Jurkat, Clone E6-1 (cell line): ENCODE data around the gene CDX2. TPM values are rescaled to one million over a fixed set of nuclear protein-coding genes. Genes with fewer than 3 reads are reported as not detected.
A peak's percentile ranks its signal among the peaks of the same experiment; 100 is the strongest.
"Not testable (repeated sequence)": the region's sequence is repeated elsewhere in the genome, so short reads cannot be mapped to it uniquely, and the experiment has no call there.

Experiments used
- DNase-seq: peaks from one replicate; pipeline ENCODE4 v3.0.0-alpha.2; 2011; ENCODE audit warnings: low read depth, low spot score
- H3K4me3 ChIP-seq: 2 replicates; pipeline ENCODE4 v1.5.1; 2011; ENCODE audit warnings: mild to moderate bottlenecking, low read length, control low read depth, moderate library complexity
- polyA plus RNA-seq: library from polyadenylated mRNA; unstranded; fragments of >200 nt; gene quantifications from one replicate; pipeline ENCODE4 v1.2.1, GENCODE V29; 2012; ENCODE audit warnings: missing spikeins; ENCODE audit not compliant: insufficient read length, insufficient read depth

Gene CDX2
- not detected for polyA plus RNA-seq

- DNase-seq: no peak
Observed at GRCh38 chr13:27969082-27969865, at the start of gene CDX2. Gene CDX2 (minus strand): TSS chr13:27969315. CDS start chr13:27969006, 309 bp downstream.

GRCh38 chr13:28014301-28014700 lies 45.2 kb upstream of the CDX2 start:
- no peak overlapping the region for H3K4me3 ChIP-seq
- DNase-seq: no peak

More at GRCh38 chr13:27969082-27969865, at the start of gene CDX2:
- no peak within 1 kb of the TSS for H3K4me3 ChIP-seq

GRCh38 chr13:28013482-28013881 lies 44.4 kb upstream of the CDX2 start:
- no peak for DNase-seq
- H3K4me3 ChIP-seq: no peak overlapping the region

GRCh38 chr13:28012896-28013295 lies 43.8 kb upstream of the CDX2 start:
- DNase-seq: no peak
- no peak overlapping the region for H3K4me3 ChIP-seq

- no peak for DNase-seq
- H3K4me3 ChIP-seq: no peak overlapping the region
Observed at GRCh38 chr13:28012383-28012782, 43.3 kb upstream of the CDX2 start.

- H3K4me3 ChIP-seq: no peak overlapping the region
- DNase-seq: no peak
Observed at GRCh38 chr13:28010046-28010445, 40.9 kb upstream of the CDX2 start.

- DNase-seq: not testable (repeated sequence)
Observed at GRCh38 chr13:28005016-28005415, 35.9 kb upstream of the CDX2 start.

GRCh38 chr13:28002886-28003698 lies 34.0 kb upstream of the CDX2 start:
- no peak for DNase-seq

More at GRCh38 chr13:28005016-28005415, 35.9 kb upstream of the CDX2 start:
- H3K4me3 ChIP-seq: not testable (repeated sequence)

GRCh38 chr13:28001837-28002473 lies 32.8 kb upstream of the CDX2 start:
- DNase-seq: no peak

More at GRCh38 chr13:28002886-28003698, 34.0 kb upstream of the CDX2 start:
- H3K4me3 ChIP-seq: no peak overlapping the region

GRCh38 chr13:28001049-28001448 lies 31.9 kb upstream of the CDX2 start:
- no peak for DNase-seq
- H3K4me3 ChIP-seq: no peak overlapping the region

More at GRCh38 chr13:28001837-28002473, 32.8 kb upstream of the CDX2 start:
- H3K4me3 ChIP-seq: no peak overlapping the region

- no peak overlapping the region for H3K4me3 ChIP-seq
- no peak for DNase-seq
Observed at GRCh38 chr13:28000567-28000966, 31.5 kb upstream of the CDX2 start.

GRCh38 chr13:27997904-27998522 lies 28.9 kb upstream of the CDX2 start:
- DNase-seq: peak; percentile 39
- H3K4me3 ChIP-seq: no peak overlapping the region

- H3K4me3 ChIP-seq: no peak overlapping the region
- no peak for DNase-seq
Observed at GRCh38 chr13:27991881-27992280, 22.8 kb upstream of the CDX2 start.

- H3K4me3 ChIP-seq: no peak within 1 kb of the TSS
- no peak for DNase-seq
Observed at GRCh38 chr13:27988520-27988919, 19.4 kb upstream of the CDX2 start, which contains the start of gene URAD. Gene URAD (minus strand): TSS chr13:27988693. CDS start chr13:27988637, 56 bp downstream.

GRCh38 chr13:27985600-27985999 lies 16.5 kb upstream of the CDX2 start:
- no peak overlapping the region for H3K4me3 ChIP-seq
- DNase-seq: no peak

GRCh38 chr13:27982361-27982760 lies 13.2 kb upstream of the CDX2 start:
- no peak for DNase-seq
- H3K4me3 ChIP-seq: no peak overlapping the region

GRCh38 chr13:27981006-27981708 lies 12.0 kb upstream of the CDX2 start:
- no peak overlapping the region for H3K4me3 ChIP-seq
- DNase-seq: no peak

GRCh38 chr13:27980280-27980998 lies 11.3 kb upstream of the CDX2 start:
- no peak overlapping the region for H3K4me3 ChIP-seq
- no peak for DNase-seq
